LHCN-M2 (cell line): Measurements from ENCODE around the gene PDC. TPM values are rescaled to one million over a fixed set of nuclear protein-coding genes. Genes with fewer than 3 reads are reported as not detected.
"Not testable (repeated sequence)": the region's sequence is repeated elsewhere in the genome, so short reads cannot be mapped to it uniquely, and the experiment has no call there.

Experiments used
- DNase-seq: peaks from one replicate; pipeline ENCODE4 v3.0.0-alpha.2; 2012; ENCODE audit warnings: low read depth
- total RNA-seq: library from RNA; depleted of rRNA; stranded (reverse); fragments of >200 nt; gene quantifications from 2 replicates; pipeline ENCODE4 v1.2.3, GENCODE V29; 2014; rRNA removed

PDC gene
- total RNA-seq, 1 experiment from 2014 or later: not detected

DNA sequence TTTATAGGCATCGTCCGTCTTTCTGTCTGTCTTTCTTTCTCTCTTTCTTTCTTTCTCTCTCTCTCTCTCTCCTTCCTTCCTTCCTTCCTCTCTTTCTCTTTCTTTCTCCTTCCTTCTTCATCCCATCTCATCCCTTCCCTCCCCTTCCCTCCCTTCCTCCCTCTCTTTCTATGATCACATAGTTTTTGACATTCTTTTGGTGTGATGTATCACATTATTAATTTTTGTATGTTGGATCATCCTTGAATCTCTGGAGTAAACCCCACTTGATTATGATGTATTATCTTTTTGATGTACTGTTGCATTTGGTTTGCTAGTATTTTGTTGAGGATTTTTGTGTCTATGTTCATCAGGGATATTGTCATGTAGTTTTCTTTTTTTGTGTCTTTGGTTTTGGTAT is 59.5 kb downstream of the PDC start:
- DNase-seq: not testable (repeated sequence)

Other genes with a start within 250 kb of the PDC start
- 0.06 TPM in 1 of 2 replicates, not detected in the other for gene PRG4, start 164.8 kb downstream of the PDC start, total RNA-seq
- 53.7 and 75.6 TPM in 2 replicates for gene TPR, start 85.9 kb downstream of the PDC start, total RNA-seq
- gene ODR4, start 85.3 kb downstream of the PDC start, total RNA-seq: 15.5 and 17.6 TPM in 2 replicates
- not detected in 2 replicates for gene PTGS2, start 219.3 kb upstream of the PDC start, total RNA-seq